Fibroblast of villous mesenchyme (primary cell): Measurements from ENCODE around the gene MARK4. TPM values are rescaled to one million over a fixed set of nuclear protein-coding genes. Genes with fewer than 3 reads are reported as not detected.

Source experiments
- DNase-seq: peaks from one replicate; pipeline ENCODE4 v3.0.0-alpha.2; 2010; ENCODE audit warnings: low read depth
- H3K4me3 ChIP-seq: 2 replicates; pipeline ENCODE4 v1.5.1; 2011; ENCODE audit warnings: low read depth, mild to moderate bottlenecking, low read length
- total RNA-seq: library from RNA; depleted of rRNA; stranded (reverse); fragments of >200 nt; gene quantifications from 2 replicates; pipeline ENCODE4 v1.2.3, GENCODE V29; 2012
- TF ChIP-seq, protein P1 (sequence below): IDR thresholded peaks from 2 replicates; pipeline ENCODE4 v1.5.1; 2012; ENCODE audit warnings: low read depth, mild to moderate bottlenecking, low read length; ENCODE audit not compliant: insufficient read depth

The MARK4 gene
- total RNA-seq, 1 donor, result 14.2 TPM

GRCh38 chr19:45322311-45322710, 71.2 kb downstream of the MARK4 start:
- no peak for DNase-seq
- TF ChIP-seq, protein P1, sequence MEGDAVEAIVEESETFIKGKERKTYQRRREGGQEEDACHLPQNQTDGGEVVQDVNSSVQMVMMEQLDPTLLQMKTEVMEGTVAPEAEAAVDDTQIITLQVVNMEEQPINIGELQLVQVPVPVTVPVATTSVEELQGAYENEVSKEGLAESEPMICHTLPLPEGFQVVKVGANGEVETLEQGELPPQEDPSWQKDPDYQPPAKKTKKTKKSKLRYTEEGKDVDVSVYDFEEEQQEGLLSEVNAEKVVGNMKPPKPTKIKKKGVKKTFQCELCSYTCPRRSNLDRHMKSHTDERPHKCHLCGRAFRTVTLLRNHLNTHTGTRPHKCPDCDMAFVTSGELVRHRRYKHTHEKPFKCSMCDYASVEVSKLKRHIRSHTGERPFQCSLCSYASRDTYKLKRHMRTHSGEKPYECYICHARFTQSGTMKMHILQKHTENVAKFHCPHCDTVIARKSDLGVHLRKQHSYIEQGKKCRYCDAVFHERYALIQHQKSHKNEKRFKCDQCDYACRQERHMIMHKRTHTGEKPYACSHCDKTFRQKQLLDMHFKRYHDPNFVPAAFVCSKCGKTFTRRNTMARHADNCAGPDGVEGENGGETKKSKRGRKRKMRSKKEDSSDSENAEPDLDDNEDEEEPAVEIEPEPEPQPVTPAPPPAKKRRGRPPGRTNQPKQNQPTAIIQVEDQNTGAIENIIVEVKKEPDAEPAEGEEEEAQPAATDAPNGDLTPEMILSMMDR, result no peak

GRCh38 chr19:45322744-45323281, 71.7 kb downstream of the MARK4 start, which contains the start of gene CKM:
Gene CKM, minus strand, starts transcription at chr19:45322875. Its CDS starts 3,162 bp downstream, at chr19:45319713.
- H3K4me3 ChIP-seq, result peak within 1 kb of the TSS; percentile 37
- TF ChIP-seq, protein P1, result no peak
- DNase-seq, result no peak

More at GRCh38 chr19:45322311-45322710, 71.2 kb downstream of the MARK4 start:
- H3K4me3 ChIP-seq, result no peak overlapping the region

DNA sequence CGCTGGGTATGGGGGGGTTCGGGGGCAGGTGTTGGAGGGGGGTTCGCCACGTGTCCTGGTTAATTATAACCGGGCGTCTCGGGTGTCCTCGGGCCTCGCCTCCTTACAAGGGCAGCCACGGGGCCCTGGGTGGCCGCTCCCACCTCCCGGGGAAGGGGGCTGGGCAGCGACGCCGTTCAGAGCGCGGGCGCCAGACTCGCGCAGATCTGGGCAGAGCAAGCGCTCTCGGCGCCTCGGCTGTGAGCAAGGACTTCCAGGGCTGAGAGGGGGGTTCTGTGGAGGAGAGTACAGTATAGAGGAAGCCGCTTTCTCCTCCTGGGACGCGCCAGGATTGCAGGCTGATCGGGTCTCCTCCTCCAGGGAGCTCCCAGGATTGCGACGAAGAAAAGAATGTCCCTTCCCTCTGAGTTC, 72.6 kb downstream of the MARK4 start:
- H3K4me3 ChIP-seq, result peak overlapping the region; percentile 37
- DNase-seq, result no peak
- TF ChIP-seq, protein P1, result no peak

DNA sequence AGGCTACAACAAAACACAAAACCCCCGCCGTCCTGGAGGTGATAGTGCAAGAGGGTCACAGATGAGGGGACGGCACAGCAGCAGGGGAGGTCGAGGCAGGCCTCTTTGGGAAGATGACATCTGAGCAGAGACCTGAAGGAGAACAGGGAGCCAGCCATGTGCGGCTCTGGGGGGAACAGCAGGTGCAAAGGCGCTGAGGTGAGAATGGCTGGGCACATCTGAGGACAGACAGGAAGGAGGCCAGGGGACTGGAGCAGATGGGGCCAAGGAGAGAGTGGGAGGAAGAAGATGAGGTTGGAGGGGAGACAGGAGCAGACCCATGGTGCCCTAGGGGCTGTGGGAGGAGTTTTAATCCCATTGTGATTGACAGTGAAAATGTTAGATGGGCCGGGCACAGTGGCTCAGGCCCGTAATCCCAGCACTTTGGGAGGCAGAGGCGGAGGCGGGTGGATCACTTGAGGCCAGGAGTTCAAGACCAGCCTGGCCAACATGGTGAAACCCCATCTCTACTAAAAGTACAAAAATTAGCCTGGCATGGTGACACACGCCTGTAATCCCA, 73.4 kb downstream of the MARK4 start:
- H3K4me3 ChIP-seq, result no peak overlapping the region
- TF ChIP-seq, protein P1, result no peak
- DNase-seq, result no peak

- H3K4me3 ChIP-seq, result no peak overlapping the region
- TF ChIP-seq, protein P1, result no peak
- no peak for DNase-seq
Observed at GRCh38 chr19:45327404-45328143, 76.5 kb downstream of the MARK4 start.

- DNase-seq, result no peak
- TF ChIP-seq, protein P1, result no peak
Observed at GRCh38 chr19:45331411-45331810, 80.3 kb downstream of the MARK4 start.

More at GRCh38 chr19:45331411-45331810, 80.3 kb downstream of the MARK4 start:
- no peak overlapping the region for H3K4me3 ChIP-seq
